HUES64 (cell line): ENCODE data around the gene UROC1.

Experiments used
- H3K27ac ChIP-seq: 2 replicates; pipeline ENCODE4 v1.7.0; 2013; ENCODE audit warnings: low read depth, low read length, inconsistent platforms
- H3K27me3 ChIP-seq: 2 replicates; pipeline ENCODE4 v1.6.1; 2013; ENCODE audit warnings: mild to moderate bottlenecking, low read length; ENCODE audit not compliant: insufficient read depth
- H3K36me3 ChIP-seq: 2 replicates; pipeline ENCODE4 v1.6.1; 2013; ENCODE audit warnings: mild to moderate bottlenecking, low read length; ENCODE audit not compliant: insufficient read depth
- H3K4me1 ChIP-seq: 2 replicates; pipeline ENCODE4 v1.6.1; 2013; ENCODE audit warnings: mild to moderate bottlenecking, low read length, moderate library complexity; ENCODE audit not compliant: insufficient read depth
- H3K4me3 ChIP-seq: 2 replicates; pipeline ENCODE4 v1.5.1; 2013; ENCODE audit warnings: mild to moderate bottlenecking, low read length, moderate library complexity
- H3K9ac ChIP-seq: 2 replicates; pipeline ENCODE4 v1.6.1; 2013; ENCODE audit warnings: mild to moderate bottlenecking, low read depth, low read length
- H3K9me3 ChIP-seq: 2 replicates; pipeline ENCODE4 v1.6.1; 2013; ENCODE audit warnings: low read depth, low read length; ENCODE audit not compliant: insufficient read depth
- WGBS: fragments of 150-250, 120-280 bp; methylation state at CpG from one replicate; pipeline ENCODE4 v1.1.7; 2013; ENCODE audit warnings: missing lambda C conversion rate; 5-methylcytosine and 5-hydroxymethylcytosine counted together

UROC1 gene

GRCh38 chr3:126510308-126510910 lies 7.2 kb downstream of the UROC1 start:
- H3K27me3 ChIP-seq, result no peaks in the 10 kb centered on the region
- no peak overlapping the region for H3K4me3 ChIP-seq
- no peaks in the 10 kb centered on the region for H3K9me3 ChIP-seq
- no peak overlapping the region for H3K27ac ChIP-seq
- H3K4me1 ChIP-seq, result no peaks in the 10 kb centered on the region
- 91% methylated on average over 22 of the region's 22 CpGs for WGBS
- no peaks in the 10 kb centered on the region for H3K36me3 ChIP-seq
- no peak overlapping the region for H3K9ac ChIP-seq

DNA sequence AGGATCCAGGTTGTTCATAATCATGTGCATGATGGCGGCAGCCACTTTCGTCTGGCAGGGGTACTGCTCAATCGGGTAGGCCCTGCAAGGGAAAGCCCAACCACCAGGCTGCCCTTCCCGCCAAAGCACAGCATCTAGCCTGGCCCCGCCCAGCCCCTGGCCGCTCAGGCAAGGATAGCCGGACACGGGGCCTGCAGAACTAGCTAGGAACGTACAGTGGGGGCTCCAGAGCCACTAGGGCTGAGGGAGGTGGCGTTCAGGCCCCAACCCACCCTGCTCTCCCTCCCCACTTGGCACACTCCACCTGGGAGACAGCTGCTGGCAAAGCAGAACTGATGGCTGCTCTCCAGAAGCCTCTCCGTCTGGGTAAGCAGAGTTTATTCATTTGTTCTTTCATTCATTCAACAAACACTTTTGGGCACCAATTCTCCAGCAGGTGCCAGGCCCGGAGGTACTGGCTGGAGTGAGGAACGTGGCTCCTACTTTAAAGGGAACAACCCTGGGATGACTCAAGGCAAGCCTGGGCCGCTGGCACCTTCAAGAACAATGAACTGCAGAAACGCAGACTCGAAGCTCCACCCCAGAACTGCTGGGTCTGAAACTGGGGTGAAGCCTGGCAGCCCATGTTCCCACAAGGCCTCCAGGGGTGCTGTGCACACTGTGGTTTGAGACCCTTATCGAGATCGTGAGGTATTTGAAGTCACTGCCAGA lies 7.8 kb downstream of the UROC1 start:
- H3K9ac ChIP-seq, result no peak overlapping the region
- no peak overlapping the region for H3K4me3 ChIP-seq
- WGBS, result 89% methylated on average over 18 of the region's 18 CpGs
- H3K36me3 ChIP-seq, result no peaks in the 10 kb centered on the region
- H3K9me3 ChIP-seq, result no peaks in the 10 kb centered on the region
- H3K27ac ChIP-seq, result no peak overlapping the region
- no peaks in the 10 kb centered on the region for H3K27me3 ChIP-seq
- H3K4me1 ChIP-seq, result no peaks in the 10 kb centered on the region

DNA sequence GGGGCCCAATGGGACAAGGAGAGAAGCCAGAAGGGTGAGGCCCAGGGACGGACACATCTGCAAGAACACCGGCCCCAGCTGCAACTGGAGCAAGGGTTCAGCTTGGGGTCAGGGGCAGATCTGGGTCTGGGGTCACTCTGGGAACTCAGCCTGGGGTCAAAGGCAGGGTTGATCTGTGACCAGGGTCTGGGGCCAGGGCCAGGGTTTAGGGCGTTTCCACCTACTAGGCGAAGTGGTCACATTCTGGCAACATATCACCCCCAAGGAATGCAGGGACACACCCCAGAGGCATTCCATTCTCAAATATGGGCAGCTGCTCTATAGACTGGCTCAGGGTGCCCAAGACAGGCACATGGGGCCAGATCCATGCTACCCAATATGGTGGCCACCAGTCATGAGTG lies 9.0 kb downstream of the UROC1 start:
- Histone ChIP-seq H3K9me3 (no peaks in the 10 kb centered on the region), H3K27me3 (no peaks in the 10 kb centered on the region), H3K9ac (no peak overlapping the region), H3K36me3 (no peaks in the 10 kb centered on the region), H3K4me1 (no peaks in the 10 kb centered on the region), H3K4me3 (no peak overlapping the region), H3K27ac (no peak overlapping the region)
- 93% methylated on average over 4 of the region's 4 CpGs for WGBS

- H3K4me3 ChIP-seq, result no peak overlapping the region
- H3K27ac ChIP-seq, result no peak overlapping the region
- 93% methylated on average over 9 of the region's 9 CpGs for WGBS
- H3K36me3 ChIP-seq, result no peaks in the 10 kb centered on the region
- no peaks in the 10 kb centered on the region for H3K27me3 ChIP-seq
- no peaks in the 10 kb centered on the region for H3K4me1 ChIP-seq
- no peak overlapping the region for H3K9ac ChIP-seq
- no peaks in the 10 kb centered on the region for H3K9me3 ChIP-seq
Observed at GRCh38 chr3:126507886-126508285, 9.7 kb downstream of the UROC1 start.

GRCh38 chr3:126503701-126504100 lies 13.9 kb downstream of the UROC1 start:
- WGBS, result 88% methylated on average over 10 of the region's 10 CpGs
- no peak overlapping the region for H3K27ac ChIP-seq
- H3K9me3 ChIP-seq, result no peaks in the 10 kb centered on the region
- no peak overlapping the region for H3K9ac ChIP-seq
- H3K36me3 ChIP-seq, result no peaks in the 10 kb centered on the region
- no peaks in the 10 kb centered on the region for H3K27me3 ChIP-seq
- H3K4me3 ChIP-seq, result no peak overlapping the region
- peaks cover 1% of the 10 kb centered on the region; the same call in 1 of the 2 replicates for H3K4me1 ChIP-seq

DNA sequence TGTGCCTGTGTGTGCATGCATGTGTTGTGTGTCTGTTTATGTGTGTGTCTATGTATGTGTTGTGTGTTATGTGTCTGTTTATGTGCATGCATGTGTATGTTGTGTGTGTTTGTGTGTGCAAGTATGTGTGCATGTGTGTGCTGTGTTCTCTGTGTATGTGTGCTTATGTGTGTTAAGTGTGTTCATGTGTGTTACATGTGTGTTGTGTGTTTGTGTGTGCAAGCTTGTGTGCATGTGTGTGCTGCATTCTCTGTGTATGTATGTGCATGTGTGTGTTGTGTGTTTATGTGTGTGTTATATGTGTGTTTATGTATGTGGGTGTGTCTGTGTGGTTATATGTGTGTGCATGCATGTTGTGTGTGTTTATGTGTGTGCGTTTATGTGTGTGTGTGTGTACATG lies 14.9 kb downstream of the UROC1 start:
- WGBS, result 89% methylated on average over 1 of the region's 1 CpG
- H3K4me1 ChIP-seq, result peaks cover 4% of the 10 kb centered on the region; the same call in 1 of the 2 replicates

GRCh38 chr3:126501736-126502135 lies 15.8 kb downstream of the UROC1 start:
- Histone ChIP-seq H3K27ac (no peak overlapping the region), H3K27me3 (no peaks in the 10 kb centered on the region), H3K9ac (no peak overlapping the region), H3K36me3 (no peaks in the 10 kb centered on the region), H3K4me1 (peaks cover 4% of the 10 kb centered on the region; the same call in 1 of the 2 replicates), H3K9me3 (no peaks in the 10 kb centered on the region), H3K4me3 (no peak overlapping the region)
- WGBS, result 75% methylated on average over 7 of the region's 7 CpGs

More for the DNA sequence above, 14.9 kb downstream of the UROC1 start:
- Histone ChIP-seq H3K27ac (no peak overlapping the region), H3K36me3 (no peaks in the 10 kb centered on the region), H3K9ac (no peak overlapping the region), H3K27me3 (no peaks in the 10 kb centered on the region), H3K9me3 (no peaks in the 10 kb centered on the region), H3K4me3 (no peak overlapping the region)

DNA sequence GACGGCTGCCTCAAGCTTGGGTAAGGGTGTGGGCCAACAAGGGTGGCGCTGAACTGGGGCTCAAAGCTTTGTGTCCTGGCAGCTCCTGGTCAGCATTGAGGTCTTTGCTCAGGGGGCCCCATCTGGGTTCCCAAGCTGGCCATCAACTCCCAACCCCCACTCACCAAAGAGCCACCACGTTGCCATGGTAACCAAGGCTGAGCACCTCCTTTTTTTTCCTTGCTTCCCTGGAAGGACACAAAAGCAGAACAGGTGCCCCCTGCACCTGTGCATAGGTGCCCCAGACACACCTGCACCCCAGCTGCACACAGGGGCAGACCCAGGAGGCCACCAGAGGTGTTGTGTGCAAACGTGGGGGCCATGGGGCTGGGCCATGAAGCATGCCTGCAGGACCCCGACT lies 16.5 kb downstream of the UROC1 start:
- no peaks in the 10 kb centered on the region for H3K9me3 ChIP-seq
- H3K4me3 ChIP-seq, result no peak overlapping the region
- no peak overlapping the region for H3K9ac ChIP-seq
- H3K27ac ChIP-seq, result no peak overlapping the region
- no peaks in the 10 kb centered on the region for H3K27me3 ChIP-seq
- H3K36me3 ChIP-seq, result no peaks in the 10 kb centered on the region
- H3K4me1 ChIP-seq, result peaks cover 4% of the 10 kb centered on the region; the same call in 1 of the 2 replicates
- WGBS, result 82% methylated on average over 5 of the region's 5 CpGs

DNA sequence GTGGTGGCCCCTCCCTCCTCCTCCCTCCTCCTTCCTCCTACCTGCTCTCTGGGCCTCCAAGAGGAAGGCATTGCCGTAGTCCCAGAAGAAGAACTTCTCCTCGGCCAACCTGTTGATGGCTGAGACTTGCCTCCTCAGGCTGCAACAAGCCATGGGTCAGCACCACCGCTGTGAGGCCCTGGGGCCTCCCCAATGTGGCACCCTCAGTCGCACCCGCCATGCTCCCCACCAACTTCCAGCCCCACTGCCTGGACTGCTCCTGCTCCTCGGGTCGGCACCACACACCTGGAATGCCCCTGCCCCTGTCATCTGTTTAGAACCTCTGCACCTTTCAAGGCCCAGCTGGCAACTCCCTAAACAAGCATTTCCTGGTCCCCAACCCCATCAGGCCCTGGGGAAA lies 17.6 kb downstream of the UROC1 start:
- Histone ChIP-seq H3K36me3 (no peaks in the 10 kb centered on the region), H3K9ac (no peak overlapping the region), H3K27ac (no peak overlapping the region), H3K4me1 (peaks cover 4% of the 10 kb centered on the region; the same call in 1 of the 2 replicates), H3K4me3 (no peak overlapping the region), H3K27me3 (no peaks in the 10 kb centered on the region), H3K9me3 (no peaks in the 10 kb centered on the region)
- 93% methylated on average over 7 of the region's 7 CpGs for whole genome bisulfite sequencing

GRCh38 chr3:126499401-126499800 lies 18.2 kb downstream of the UROC1 start:
- Histone ChIP-seq H3K4me1 (peaks cover 4% of the 10 kb centered on the region; the same call in 1 of the 2 replicates), H3K27me3 (no peaks in the 10 kb centered on the region)

DNA sequence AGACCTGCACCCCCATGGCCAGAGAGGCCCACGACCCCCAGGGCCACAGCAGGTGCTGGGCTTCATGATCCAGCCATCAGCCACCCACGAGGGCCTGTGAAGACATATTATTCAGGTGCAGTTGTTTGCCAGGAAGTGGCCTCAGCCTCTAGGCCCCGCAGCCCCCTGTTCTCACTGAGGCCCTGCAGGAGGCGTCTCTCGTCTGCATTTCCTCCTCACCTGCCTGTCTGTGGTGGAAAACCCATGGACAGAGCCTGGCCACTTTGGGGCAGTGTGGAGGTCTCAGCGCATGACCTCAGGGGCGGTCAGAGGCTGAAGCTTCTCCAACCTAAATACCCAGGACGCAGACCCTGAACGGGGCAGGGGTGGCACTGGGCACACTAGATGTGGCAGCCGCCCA lies 18.6 kb downstream of the UROC1 start:
- WGBS, result 57% methylated on average over 10 of the region's 10 CpGs
- Histone ChIP-seq H3K4me3 (no peak overlapping the region), H3K27ac (no peak overlapping the region), H3K36me3 (no peaks in the 10 kb centered on the region), H3K27me3 (no peaks in the 10 kb centered on the region), H3K4me1 (peaks cover 4% of the 10 kb centered on the region; the same call in 1 of the 2 replicates), H3K9ac (no peak overlapping the region), H3K9me3 (no peaks in the 10 kb centered on the region)

More at GRCh38 chr3:126499401-126499800, 18.2 kb downstream of the UROC1 start:
- WGBS, result 87% methylated on average over 9 of the region's 9 CpGs
- Histone ChIP-seq H3K27ac (no peak overlapping the region), H3K9ac (no peak overlapping the region), H3K4me3 (no peak overlapping the region), H3K36me3 (no peaks in the 10 kb centered on the region), H3K9me3 (no peaks in the 10 kb centered on the region)
